ENCODE results near the gene LYPD5. TPM values are rescaled to one million over a fixed set of nuclear protein-coding genes. Genes with fewer than 3 reads are reported as not detected.
A peak's percentile ranks its signal among the peaks of the same experiment; 100 is the strongest.
"Not testable (repeated sequence)": the region's sequence is repeated elsewhere in the genome, so short reads cannot be mapped to it uniquely, and the experiment has no call there.

The LYPD5 gene
- total and polyA plus RNA-seq, 11 donors = 0.34 to 7.9 (median 1.4) TPM

- 30 to 41% (median 35%) methylated on average over 5 of the region's 5 CpGs for WGBS, 4 donors
- TF ChIP-seq POLR2A (IDR thresholded peaks at IDR 0.05) = no peak
- no peak for TF ChIP-seq CTCF (IDR thresholded peaks at IDR 0.05)
- H3K27ac ChIP-seq = no peak overlapping the region
- ATAC-seq (no peak), DNase-seq (no peak)
- peaks cover 0 to 25% (median 0%) of the 10 kb centered on the region in 9 donors for H3K27me3 ChIP-seq
- H3K36me3 ChIP-seq = no peaks in the 10 kb centered on the region
- no peaks in the 10 kb centered on the region for H3K9me3 ChIP-seq
- peaks cover 0 to 11% (median 3%) of the 10 kb centered on the region in 12 donors for H3K4me1 ChIP-seq
- peak overlapping the region in 11 of 12 donors; percentile 11 to 60 (median 47) for H3K4me3 ChIP-seq
- intact Hi-C loops (cut with DNase I) = loop anchor here in 1 of 10 donors (10.0 kb wide), 1 partner anchor 114 kb away; the partner anchor contains the start of gene ZNF45
These were observed 18.6 kb upstream of the LYPD5 start for GRCh38 chr19:43820884-43821215.

- DNase-seq = peak; percentile 45 to 72 (median 65)
- peak; percentile 71 to 92 (median 90) for ATAC-seq
- Histone ChIP-seq H3K27me3 (peaks cover 0 to 25% (median 0%) of the 10 kb centered on the region in 9 donors), H3K9me3 (no peaks in the 10 kb centered on the region), H3K4me1 (peaks cover 0 to 11% (median 3%) of the 10 kb centered on the region in 12 donors), H3K36me3 (no peaks in the 10 kb centered on the region), H3K4me3 (peak overlapping the region in 11 of 12 donors; percentile 11 to 60 (median 47)), H3K27ac (no peak overlapping the region)
- WGBS, 4 donors = 9 to 15% (median 12%) methylated on average over 44 to 48 of the region's 48 CpGs
- no peak for TF ChIP-seq CTCF (IDR thresholded peaks at IDR 0.05)
- TF ChIP-seq POLR2A (IDR thresholded peaks at IDR 0.05) = no peak
- intact Hi-C loops (cut with DNase I) = loop anchor here in 1 of 10 donors (10.0 kb wide), 1 partner anchor 115 kb away; the partner anchor contains the start of gene ZNF45
These were observed 18.0 kb upstream of the LYPD5 start for GRCh38 chr19:43820098-43820883.

- peaks cover 0 to 11% (median 3%) of the 10 kb centered on the region in 12 donors for H3K4me1 ChIP-seq
- ATAC-seq (no peak), DNase-seq (no peak)
- no peak overlapping the region for H3K27ac ChIP-seq
- no peaks in the 10 kb centered on the region for H3K9me3 ChIP-seq
- intact Hi-C loops (cut with DNase I) = no loop called here
- WGBS, 4 donors = 84 to 89% (median 86%) methylated on average over 5 of the region's 5 CpGs
- H3K4me3 ChIP-seq = no peak overlapping the region
- TF ChIP-seq CTCF (IDR thresholded peaks at IDR 0.05) (no peak), POLR2A (IDR thresholded peaks at IDR 0.05) (no peak)
- H3K27me3 ChIP-seq = peaks cover 0 to 25% (median 0%) of the 10 kb centered on the region in 9 donors
- H3K36me3 ChIP-seq = no peaks in the 10 kb centered on the region
These were observed 16.3 kb upstream of the LYPD5 start for GRCh38 chr19:43818500-43818899.

GRCh38 chr19:43817454-43817853 lies 15.2 kb upstream of the LYPD5 start:
- WGBS, 4 donors = 81 to 95% (median 91%) methylated on average over 1 of the region's 1 CpG
- DNase-seq; intact Hi-C loops (cut with DNase I); ATAC-seq; H3K4me3 ChIP-seq; H3K27ac ChIP-seq; H3K9me3 ChIP-seq; H3K36me3 ChIP-seq: not testable (repeated sequence)
- Histone ChIP-seq H3K27me3 (peaks cover 0 to 25% (median 0%) of the 10 kb centered on the region in 9 donors), H3K4me1 (peaks cover 0 to 11% (median 3%) of the 10 kb centered on the region in 12 donors)
